Fibroblast of pulmonary artery (primary cell): ENCODE data around the gene GLI3.
A peak's percentile ranks its signal among the peaks of the same experiment; 100 is the strongest.

Experiments used
- DNase-seq: peaks from one replicate; pipeline ENCODE4 v3.0.0-alpha.2; 2010; ENCODE audit warnings: low read depth
- H3K4me3 ChIP-seq: replicated peaks from 2 replicates; pipeline ENCODE4 v1.5.1; 2011; ENCODE audit warnings: low read depth, mild to moderate bottlenecking, control low read depth, low read length, moderate library complexity
- TF ChIP-seq, protein P1 (sequence below): IDR thresholded peaks from 2 replicates; pipeline ENCODE4 v1.5.1; 2011; ENCODE audit warnings: mild to moderate bottlenecking, control low read depth, low read length, inconsistent platforms; ENCODE audit errors: missing control alignments

The GLI3 gene

DNA sequence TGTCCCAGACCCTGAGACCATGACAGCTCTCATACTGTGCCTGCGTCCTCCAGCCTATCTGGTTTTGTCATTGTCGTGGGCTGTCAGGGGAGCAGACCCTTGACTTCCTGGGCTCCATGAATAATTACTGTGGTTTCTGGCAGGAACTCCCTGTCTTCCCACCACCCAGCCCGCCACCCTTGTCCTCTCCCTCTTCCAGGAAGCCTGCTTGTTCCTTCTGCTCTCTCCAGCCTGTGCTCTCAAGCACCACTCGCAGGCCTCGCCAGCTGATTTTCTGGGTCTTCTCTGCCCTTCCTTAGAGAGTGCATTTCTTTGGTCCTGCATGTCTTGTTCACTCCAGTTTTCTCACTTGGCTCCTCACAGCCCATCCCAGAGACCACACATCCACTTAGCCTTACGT lies 309.6 kb downstream of the GLI3 start:
- TF ChIP-seq, protein P1, sequence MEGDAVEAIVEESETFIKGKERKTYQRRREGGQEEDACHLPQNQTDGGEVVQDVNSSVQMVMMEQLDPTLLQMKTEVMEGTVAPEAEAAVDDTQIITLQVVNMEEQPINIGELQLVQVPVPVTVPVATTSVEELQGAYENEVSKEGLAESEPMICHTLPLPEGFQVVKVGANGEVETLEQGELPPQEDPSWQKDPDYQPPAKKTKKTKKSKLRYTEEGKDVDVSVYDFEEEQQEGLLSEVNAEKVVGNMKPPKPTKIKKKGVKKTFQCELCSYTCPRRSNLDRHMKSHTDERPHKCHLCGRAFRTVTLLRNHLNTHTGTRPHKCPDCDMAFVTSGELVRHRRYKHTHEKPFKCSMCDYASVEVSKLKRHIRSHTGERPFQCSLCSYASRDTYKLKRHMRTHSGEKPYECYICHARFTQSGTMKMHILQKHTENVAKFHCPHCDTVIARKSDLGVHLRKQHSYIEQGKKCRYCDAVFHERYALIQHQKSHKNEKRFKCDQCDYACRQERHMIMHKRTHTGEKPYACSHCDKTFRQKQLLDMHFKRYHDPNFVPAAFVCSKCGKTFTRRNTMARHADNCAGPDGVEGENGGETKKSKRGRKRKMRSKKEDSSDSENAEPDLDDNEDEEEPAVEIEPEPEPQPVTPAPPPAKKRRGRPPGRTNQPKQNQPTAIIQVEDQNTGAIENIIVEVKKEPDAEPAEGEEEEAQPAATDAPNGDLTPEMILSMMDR: no peak
- no peak for DNase-seq
- no peak overlapping the region for H3K4me3 ChIP-seq

DNA sequence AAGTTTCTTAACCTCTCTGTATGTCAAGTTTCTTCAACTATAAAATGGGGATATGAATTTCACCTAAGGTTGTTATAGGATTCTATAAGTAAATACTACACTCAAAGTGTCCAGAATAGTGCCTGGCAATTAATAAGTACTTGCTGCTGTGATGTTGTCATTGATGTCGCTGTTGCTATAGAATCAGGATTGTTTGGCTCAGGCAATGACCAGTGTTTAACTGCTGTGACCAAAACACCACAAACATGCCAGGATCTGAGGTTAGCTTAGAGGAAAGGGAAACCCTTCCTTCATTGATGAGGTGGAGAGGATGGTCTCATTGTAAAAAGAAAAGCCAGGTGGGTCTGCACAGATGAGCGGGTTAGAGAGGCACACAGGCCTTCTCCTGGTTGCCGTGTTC lies 311.1 kb downstream of the GLI3 start:
- TF ChIP-seq, protein P1: no peak
- DNase-seq: peak; percentile 19
- no peak overlapping the region for H3K4me3 ChIP-seq

DNA sequence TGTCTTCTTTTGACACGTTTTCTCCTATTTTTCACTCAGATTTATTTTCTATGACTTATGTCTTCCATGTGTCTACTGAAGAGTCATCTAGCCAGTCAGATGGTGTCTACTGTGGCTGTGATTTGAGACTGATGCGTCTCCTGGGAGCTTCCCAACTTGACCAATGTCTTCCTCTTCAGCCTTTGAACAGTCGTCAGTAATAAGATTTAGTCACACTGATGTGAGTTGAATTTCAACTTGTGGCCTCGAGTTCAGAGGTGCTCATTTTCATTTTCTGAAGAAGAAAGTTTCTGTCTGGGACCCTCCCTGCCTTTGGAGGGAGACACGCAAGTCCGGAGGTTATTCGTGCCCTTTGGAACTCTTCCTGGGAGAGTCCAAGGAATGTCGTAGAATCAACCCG lies 312.2 kb downstream of the GLI3 start:
- TF ChIP-seq, protein P1: no peak
- no peak for DNase-seq
- no peak overlapping the region for H3K4me3 ChIP-seq

DNA sequence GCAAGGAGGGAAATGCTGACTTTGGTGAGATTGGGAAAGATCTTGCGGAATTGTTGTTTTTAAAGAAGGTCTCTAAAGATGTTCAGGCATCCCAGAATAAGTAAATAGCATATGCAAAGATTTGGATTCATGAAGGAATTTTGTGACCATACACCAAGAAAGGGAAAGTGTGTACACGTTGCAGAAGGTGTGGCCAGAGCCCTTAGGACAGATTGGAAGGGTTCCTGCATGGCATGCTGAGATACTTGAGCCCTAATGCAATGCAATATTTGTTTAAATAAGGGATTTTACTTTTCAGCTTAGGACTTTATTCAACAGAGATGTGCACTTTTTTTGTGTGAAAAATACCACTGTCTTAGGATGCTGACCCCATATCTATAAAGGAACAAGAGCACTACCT lies 314.6 kb downstream of the GLI3 start:
- TF ChIP-seq, protein P1: no peak
- no peak for DNase-seq
- H3K4me3 ChIP-seq: no peak overlapping the region

DNA sequence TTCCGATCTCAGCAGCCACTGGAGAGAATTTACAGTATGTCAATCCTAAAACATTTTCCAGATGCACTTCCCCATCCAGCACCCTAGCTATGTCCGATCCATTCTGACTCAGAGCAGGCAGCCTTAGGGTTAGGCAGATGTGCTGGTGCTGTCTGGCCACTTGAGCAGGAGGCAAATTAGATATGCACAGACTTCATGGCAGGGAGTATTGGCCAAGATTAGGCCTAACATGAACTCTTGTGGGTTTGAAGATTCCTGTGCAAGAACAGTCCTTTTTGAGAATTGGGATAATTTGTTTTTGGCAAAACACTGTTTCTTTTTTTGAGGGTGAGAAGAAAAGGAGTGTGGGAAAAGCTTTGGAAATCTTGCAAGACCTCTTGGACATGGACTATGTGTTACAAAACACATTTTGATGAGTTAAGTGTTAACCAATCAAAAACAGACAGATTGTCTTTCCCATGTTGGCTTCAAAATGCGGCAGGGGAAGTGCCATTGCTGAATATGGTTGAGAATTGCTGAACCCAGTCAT lies 315.5 kb downstream of the GLI3 start:
- peak; percentile 44 for DNase-seq
- H3K4me3 ChIP-seq: no peak overlapping the region
- TF ChIP-seq, protein P1: no peak

DNA sequence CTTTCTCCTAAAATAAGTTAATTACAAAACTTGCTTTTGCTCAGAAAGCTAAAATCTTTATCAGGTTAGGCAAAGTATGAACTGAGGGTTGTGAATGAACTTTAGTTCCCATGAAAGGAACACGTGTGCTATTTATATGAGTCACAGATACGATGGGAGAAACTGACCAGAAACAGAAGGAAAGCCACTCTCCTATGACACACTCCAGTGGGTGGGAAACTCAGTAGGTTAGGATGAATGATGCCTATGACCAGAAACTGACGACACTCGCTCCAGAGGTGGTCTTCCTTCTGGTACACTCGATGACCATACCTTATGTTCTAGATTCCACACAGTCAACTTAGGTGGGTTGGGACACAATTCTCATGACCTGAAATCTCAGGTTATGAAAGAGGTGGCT lies 318.4 kb downstream of the GLI3 start:
- no peak overlapping the region for H3K4me3 ChIP-seq
- peak; percentile 70 for DNase-seq
- TF ChIP-seq, protein P1: no peak

DNA sequence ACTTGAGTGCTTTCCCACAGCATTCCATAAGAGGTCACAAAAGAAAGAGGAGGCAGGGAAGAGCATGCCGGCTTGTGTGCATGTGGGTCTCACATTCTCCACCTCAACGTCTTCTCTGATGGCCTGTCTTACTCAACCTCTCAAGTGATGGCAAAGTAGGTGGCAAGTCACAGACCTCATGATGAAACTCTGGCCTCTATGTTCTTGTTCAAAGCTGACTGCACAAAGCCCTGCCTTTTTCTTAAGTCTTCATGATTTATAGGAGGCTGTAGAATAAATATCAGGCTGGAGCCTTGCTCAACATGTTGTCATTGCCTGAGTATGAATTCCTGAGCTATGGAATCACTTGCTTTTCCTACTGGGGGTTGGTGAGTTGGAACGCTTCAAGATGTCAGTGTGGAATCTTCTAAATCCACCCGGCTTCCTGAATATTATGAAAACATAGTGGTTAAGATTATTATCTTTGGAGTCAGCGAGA lies 320.5 kb downstream of the GLI3 start:
- peak; percentile 96 for DNase-seq
- TF ChIP-seq, protein P1: no peak
- H3K4me3 ChIP-seq: no peak overlapping the region
